ENCODE results near the gene GPR160. TPM values are rescaled to one million over a fixed set of nuclear protein-coding genes. Genes with fewer than 3 reads are reported as not detected.
A peak's percentile ranks its signal among the peaks of the same experiment; 100 is the strongest.

Gene GPR160
- total and polyA plus RNA-seq, 10 of the 15 experiments (the other 5 are each of a cell fraction or from before 2014, with no cell fraction given) = 1.2 to 57.7 (median 30.9) TPM

- ChIA-PET POLR2A (no interaction called here), SMC1A (ENCODE audit: uncharacterized antibody, unreplicated experiment) (no interaction called here), RAD21 (ENCODE audit: unreplicated experiment) (no interaction called here), CTCF (interaction anchor here (1.3 kb wide), 1 partner anchor 32 kb away, joined by 3 read pairs; no protein-coding TSS in a partner anchor)
- Histone ChIP-seq H4K20me1 (ENCODE audit: control insufficient read depth, insufficient read depth) (no peaks in the 10 kb centered on the region), H3K27me3 (replicated peaks in 1 of 2; ENCODE audit: control insufficient read depth in 2 of 2, insufficient read depth in 2 of 2, low read length in 1 of 2) (no peaks in the 10 kb centered on the region), H3K79me2 (ENCODE audit: control insufficient read depth, insufficient read depth, low read length) (no peaks in the 10 kb centered on the region), H2AFZ (ENCODE audit: control insufficient read depth, low read depth, low read length) (no peak overlapping the region), H3K4me2 (ENCODE audit: control insufficient read depth, insufficient read depth) (peak overlapping the region; percentile 57), H3K36me3 (ENCODE audit: control insufficient read depth in 2 of 2, insufficient read depth in 2 of 2, low read length in 1 of 2) (peaks cover 0 to 16% of the 10 kb centered on the region in 2 experiments; a peak in 2 of 4 replicates), H3K27ac (ENCODE audit: control insufficient read depth, insufficient read depth) (peak overlapping the region; percentile 85), H3K9me3 (replicated peaks; ENCODE audit: control insufficient read depth, insufficient read depth, low read length) (no peaks in the 10 kb centered on the region), H3K4me1 (ENCODE audit: control insufficient read depth, insufficient read depth, low read length) (peaks cover 21% of the 10 kb centered on the region), H3K9ac (ENCODE audit: control insufficient read depth, insufficient read depth, low read length) (no peak overlapping the region), H3K4me3 (no peak overlapping the region)
- ATAC-seq (peak; percentile 88), DNase-seq (ENCODE audit: low read depth, low spot score) (peak; percentile 51), FAIRE-seq (peak; percentile 75)
- in situ Hi-C loops (cut with MboI) (no loop called here), intact Hi-C loops (cut with micrococcal nuclease; ENCODE audit: unreplicated experiment) (no loop called here)
- WGBS (ENCODE audit: insufficient coverage, insufficient replicate concordance, low lambda C conversion rate, missing lambda C conversion rate) = 0% methylated on average over 1 of the region's 1 CpG
- BruUV-seq (replicated peaks) = no TSS peak
- TF ChIP-seq FOXM1 (IDR thresholded peaks at IDR 0.05; ENCODE audit: low read depth, low read length) (peak; percentile 82; the same call in 1 of the 2 replicates), EED (IDR thresholded peaks at IDR 0.05; ENCODE audit: low read depth) (peak; percentile 36), TBL1XR1 (IDR thresholded peaks at IDR 0.05; ENCODE audit: low read depth, low read length) (no peak), JUNB (IDR thresholded peaks at IDR 0.05) (peak; percentile 97), SKIL (IDR thresholded peaks at IDR 0.05; ENCODE audit: low read depth, poor library complexity, severe bottlenecking) (no peak), PML (IDR thresholded peaks at IDR 0.05; ENCODE audit: low read length) (peak; percentile 65; the same call in 1 of the 2 replicates), NFIC (IDR thresholded peaks at IDR 0.05; ENCODE audit: low read depth, low read length) (peak; percentile 86), CBX5 (IDR thresholded peaks at IDR 0.05; ENCODE audit: low read depth) (0 out of 2 replicates have a peak, but pooled peaks have one; percentile 46), SMAD5 (IDR thresholded peaks at IDR 0.05; ENCODE audit: low read depth) (no peak), JUND (IDR thresholded peaks at IDR 0.05; ENCODE audit: low read depth, low read length) (0 out of 2 replicates have a peak, but pooled peaks have one; percentile 8), ZNF622 (IDR thresholded peaks at IDR 0.05) (no peak), RAD21 (IDR thresholded peaks at IDR 0.05; ENCODE audit: insufficient read depth, low read depth, low read length) (0 out of 2 replicates have a peak, but pooled peaks have one; percentile 7), HDAC6 (IDR thresholded peaks at IDR 0.05; ENCODE audit: unreplicated experiment) (no peak), PBX3 (IDR thresholded peaks at IDR 0.05; ENCODE audit: insufficient replicate concordance, low read depth, low read length) (peak; percentile 19), PAX8 (IDR thresholded peaks at IDR 0.05) (no peak)
- TF ChIP-seq, protein P1, sequence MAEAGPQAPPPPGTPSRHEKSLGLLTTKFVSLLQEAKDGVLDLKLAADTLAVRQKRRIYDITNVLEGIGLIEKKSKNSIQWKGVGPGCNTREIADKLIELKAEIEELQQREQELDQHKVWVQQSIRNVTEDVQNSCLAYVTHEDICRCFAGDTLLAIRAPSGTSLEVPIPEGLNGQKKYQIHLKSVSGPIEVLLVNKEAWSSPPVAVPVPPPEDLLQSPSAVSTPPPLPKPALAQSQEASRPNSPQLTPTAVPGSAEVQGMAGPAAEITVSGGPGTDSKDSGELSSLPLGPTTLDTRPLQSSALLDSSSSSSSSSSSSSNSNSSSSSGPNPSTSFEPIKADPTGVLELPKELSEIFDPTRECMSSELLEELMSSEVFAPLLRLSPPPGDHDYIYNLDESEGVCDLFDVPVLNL (IDR thresholded peaks at IDR 0.05; ENCODE audit: low read depth, low read length) = no peak
- TF ChIP-seq, protein P2, sequence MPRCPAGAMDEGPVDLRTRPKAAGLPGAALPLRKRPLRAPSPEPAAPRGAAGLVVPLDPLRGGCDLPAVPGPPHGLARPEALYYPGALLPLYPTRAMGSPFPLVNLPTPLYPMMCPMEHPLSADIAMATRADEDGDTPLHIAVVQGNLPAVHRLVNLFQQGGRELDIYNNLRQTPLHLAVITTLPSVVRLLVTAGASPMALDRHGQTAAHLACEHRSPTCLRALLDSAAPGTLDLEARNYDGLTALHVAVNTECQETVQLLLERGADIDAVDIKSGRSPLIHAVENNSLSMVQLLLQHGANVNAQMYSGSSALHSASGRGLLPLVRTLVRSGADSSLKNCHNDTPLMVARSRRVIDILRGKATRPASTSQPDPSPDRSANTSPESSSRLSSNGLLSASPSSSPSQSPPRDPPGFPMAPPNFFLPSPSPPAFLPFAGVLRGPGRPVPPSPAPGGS (IDR thresholded peaks at IDR 0.05; ENCODE audit: borderline replicate concordance, insufficient read depth, low read depth, low read length, poor library complexity, severe bottlenecking) = peak; percentile 74
- TF ChIP-seq, protein P3, sequence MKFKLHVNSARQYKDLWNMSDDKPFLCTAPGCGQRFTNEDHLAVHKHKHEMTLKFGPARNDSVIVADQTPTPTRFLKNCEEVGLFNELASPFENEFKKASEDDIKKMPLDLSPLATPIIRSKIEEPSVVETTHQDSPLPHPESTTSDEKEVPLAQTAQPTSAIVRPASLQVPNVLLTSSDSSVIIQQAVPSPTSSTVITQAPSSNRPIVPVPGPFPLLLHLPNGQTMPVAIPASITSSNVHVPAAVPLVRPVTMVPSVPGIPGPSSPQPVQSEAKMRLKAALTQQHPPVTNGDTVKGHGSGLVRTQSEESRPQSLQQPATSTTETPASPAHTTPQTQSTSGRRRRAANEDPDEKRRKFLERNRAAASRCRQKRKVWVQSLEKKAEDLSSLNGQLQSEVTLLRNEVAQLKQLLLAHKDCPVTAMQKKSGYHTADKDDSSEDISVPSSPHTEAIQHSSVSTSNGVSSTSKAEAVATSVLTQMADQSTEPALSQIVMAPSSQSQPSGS (IDR thresholded peaks at IDR 0.05; ENCODE audit: low read length) = peak; percentile 91
Observed at GRCh38 chr3:169999433-169999832, 38.4 kb upstream of the GPR160 start.
